Smooth muscle cell (in vitro differentiated cells): ENCODE measurements around the gene ATP8A2. TPM values are rescaled to one million over a fixed set of nuclear protein-coding genes. Genes with fewer than 3 reads are reported as not detected.
"Not testable (repeated sequence)": the region's sequence is repeated elsewhere in the genome, so short reads cannot be mapped to it uniquely, and the experiment has no call there.

Experiments
- DNase-seq: peaks from one replicate; lab custom pipeline; 2025; ENCODE audit not compliant: unreplicated experiment; lab: John Stamatoyannopoulos, UW
- H2AFZ ChIP-seq: fragments of 200-600 bp; sonication (generic); 2 replicates; pipeline ENCODE4 v1.6.0; 2016; ENCODE audit warnings: antibody characterized with exemption, low read depth, mild to moderate bottlenecking
- H3F3A ChIP-seq: fragments of 200-600 bp; sonication (generic); 2 replicates; pipeline ENCODE4 v1.6.0; 2017; ENCODE audit warnings: antibody characterized with exemption, low read depth
- H3K27ac ChIP-seq: fragments of 200-600 bp; sonication (generic); 2 replicates; pipeline ENCODE4 v1.5.1; 2016; ENCODE audit warnings: low read depth, mild to moderate bottlenecking
- H3K27me3 ChIP-seq: fragments of 200-600 bp; sonication (generic); 2 replicates; pipeline ENCODE4 v1.6.1; 2016; ENCODE audit warnings: low read depth, mild to moderate bottlenecking
- H3K36me3 ChIP-seq: fragments of 200-600 bp; sonication (generic); 2 replicates; pipeline ENCODE4 v1.5.1; 2016; ENCODE audit warnings: low read depth
- H3K4me1 ChIP-seq: fragments of 200-600 bp; sonication (generic); 2 replicates; pipeline ENCODE4 v1.5.1; 2016; ENCODE audit warnings: low read depth
- H3K4me2 ChIP-seq: fragments of 200-600 bp; sonication (generic); 2 replicates; pipeline ENCODE4 v1.6.0; 2016; ENCODE audit warnings: mild to moderate bottlenecking
- H3K4me3 ChIP-seq: fragments of 200-600 bp; sonication (generic); 2 replicates; pipeline ENCODE4 v1.5.1; 2016; ENCODE audit warnings: mild to moderate bottlenecking
- H3K79me2 ChIP-seq: fragments of 200-600 bp; sonication (generic); 2 replicates; pipeline ENCODE4 v1.6.0; 2016; ENCODE audit warnings: low read depth, mild to moderate bottlenecking
- H3K9ac ChIP-seq: fragments of 200-600 bp; sonication (generic); 2 replicates; pipeline ENCODE4 v1.6.0; 2016; ENCODE audit warnings: low read depth
- H3K9me3 ChIP-seq: fragments of 200-600 bp; sonication (generic); replicated peaks from 2 replicates; pipeline ENCODE4 v1.5.1; 2016; ENCODE audit warnings: low read depth
- H4K20me1 ChIP-seq: fragments of 200-600 bp; sonication (generic); 2 replicates; pipeline ENCODE4 v1.6.0; 2016; ENCODE audit warnings: low read depth
- WGBS: methylation state at CpG from one replicate; pipeline ENCODE4 v1.1.7; 2016; ENCODE audit warnings: low lambda C conversion rate; 5-methylcytosine and 5-hydroxymethylcytosine counted together
- polyA plus RNA-seq: library from polyadenylated mRNA; unstranded; fragments of >200 nt; fragmentation: Nextera tagmentation; extraction: Ambion mirVana; gene quantifications from 2 replicates; pipeline ENCODE4 v1.2.1, GENCODE V29; 2016
- total RNA-seq: library from RNA; depleted of rRNA; stranded (reverse); fragments of >200 nt; gene quantifications from 2 replicates; pipeline ENCODE4 v1.2.3, GENCODE V29; 2014
- TF ChIP-seq, protein P1 (sequence below): fragments of 200-600 bp; sonication (generic); IDR thresholded peaks from 2 replicates; pipeline ENCODE4 v1.5.1; 2017; ENCODE audit warnings: borderline replicate concordance, mild to moderate bottlenecking, antibody characterized with exemption; ENCODE audit not compliant: insufficient read depth, poor library complexity, severe bottlenecking

Gene ATP8A2
- total and polyA plus RNA-seq, 2 experiments from 2014 or later, result under 0.01 to 0.06 TPM

DNA sequence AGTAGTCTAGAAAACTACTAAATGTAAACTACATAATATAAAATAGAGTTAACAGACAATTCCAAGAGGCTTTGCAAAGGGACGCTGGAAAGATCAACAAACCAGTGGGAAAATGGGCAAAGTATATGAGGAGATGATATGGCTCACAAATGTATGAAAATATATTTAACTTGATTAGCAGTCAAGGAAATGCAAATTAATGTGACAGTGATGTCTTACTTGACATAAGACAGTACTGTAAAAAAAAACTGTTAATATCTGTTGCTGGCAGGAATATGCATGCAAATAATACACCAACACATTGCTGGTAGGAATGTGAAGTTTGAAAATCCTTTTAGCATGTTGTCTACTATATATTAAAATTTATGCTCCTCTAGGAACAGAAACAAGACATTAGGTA lies 136.1 kb downstream of the ATP8A2 start:
- no peaks in the 10 kb centered on the region for H3K4me1 ChIP-seq
- H3K27me3 ChIP-seq, result no peaks in the 10 kb centered on the region
- H3K79me2 ChIP-seq, result no peaks in the 10 kb centered on the region
- no peak overlapping the region for H3K27ac ChIP-seq
- no peaks in the 10 kb centered on the region for H4K20me1 ChIP-seq
- H3F3A ChIP-seq, result no peaks in the 10 kb centered on the region
- no peaks in the 10 kb centered on the region for H3K36me3 ChIP-seq
- TF ChIP-seq, protein P1, sequence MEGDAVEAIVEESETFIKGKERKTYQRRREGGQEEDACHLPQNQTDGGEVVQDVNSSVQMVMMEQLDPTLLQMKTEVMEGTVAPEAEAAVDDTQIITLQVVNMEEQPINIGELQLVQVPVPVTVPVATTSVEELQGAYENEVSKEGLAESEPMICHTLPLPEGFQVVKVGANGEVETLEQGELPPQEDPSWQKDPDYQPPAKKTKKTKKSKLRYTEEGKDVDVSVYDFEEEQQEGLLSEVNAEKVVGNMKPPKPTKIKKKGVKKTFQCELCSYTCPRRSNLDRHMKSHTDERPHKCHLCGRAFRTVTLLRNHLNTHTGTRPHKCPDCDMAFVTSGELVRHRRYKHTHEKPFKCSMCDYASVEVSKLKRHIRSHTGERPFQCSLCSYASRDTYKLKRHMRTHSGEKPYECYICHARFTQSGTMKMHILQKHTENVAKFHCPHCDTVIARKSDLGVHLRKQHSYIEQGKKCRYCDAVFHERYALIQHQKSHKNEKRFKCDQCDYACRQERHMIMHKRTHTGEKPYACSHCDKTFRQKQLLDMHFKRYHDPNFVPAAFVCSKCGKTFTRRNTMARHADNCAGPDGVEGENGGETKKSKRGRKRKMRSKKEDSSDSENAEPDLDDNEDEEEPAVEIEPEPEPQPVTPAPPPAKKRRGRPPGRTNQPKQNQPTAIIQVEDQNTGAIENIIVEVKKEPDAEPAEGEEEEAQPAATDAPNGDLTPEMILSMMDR, result no peak
- DNase-seq, result no peak
- H3K4me3 ChIP-seq, result no peak overlapping the region
- no peak overlapping the region for H2AFZ ChIP-seq
- H3K9me3 ChIP-seq, result no peaks in the 10 kb centered on the region
- no peak overlapping the region for H3K9ac ChIP-seq
- 91% methylated on average over 1 of the region's 1 CpG for WGBS
- H3K4me2 ChIP-seq, result no peak overlapping the region

DNA sequence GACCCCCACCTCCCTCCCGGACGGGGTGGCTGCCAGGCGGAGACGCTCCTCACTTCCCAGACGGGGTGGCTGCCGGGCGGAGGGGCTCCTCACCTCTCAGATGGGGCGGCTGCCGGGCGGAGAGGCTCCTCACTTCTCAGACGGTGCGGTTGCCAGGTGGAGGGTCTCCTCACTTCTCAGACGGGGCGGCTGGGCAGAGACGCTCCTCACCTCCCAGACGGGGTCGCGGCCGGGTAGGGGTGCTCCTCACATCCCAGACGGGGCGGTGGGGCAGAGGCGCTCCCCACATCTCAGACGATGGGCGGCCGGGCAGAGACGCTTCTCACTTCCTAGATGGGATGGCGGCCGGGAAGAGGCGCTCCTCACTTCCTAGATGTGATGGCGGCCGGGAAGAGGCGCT lies 141.3 kb downstream of the ATP8A2 start:
- H3K9me3 ChIP-seq, H3K4me1 ChIP-seq, H3K27me3 ChIP-seq, H3K4me3 ChIP-seq, H2AFZ ChIP-seq, H3F3A ChIP-seq, H3K27ac ChIP-seq, H3K9ac ChIP-seq, H4K20me1 ChIP-seq, H3K4me2 ChIP-seq, H3K36me3 ChIP-seq, H3K79me2 ChIP-seq, DNase-seq: not testable (repeated sequence)
- 89% methylated on average over 13 of the region's 32 CpGs for WGBS

DNA sequence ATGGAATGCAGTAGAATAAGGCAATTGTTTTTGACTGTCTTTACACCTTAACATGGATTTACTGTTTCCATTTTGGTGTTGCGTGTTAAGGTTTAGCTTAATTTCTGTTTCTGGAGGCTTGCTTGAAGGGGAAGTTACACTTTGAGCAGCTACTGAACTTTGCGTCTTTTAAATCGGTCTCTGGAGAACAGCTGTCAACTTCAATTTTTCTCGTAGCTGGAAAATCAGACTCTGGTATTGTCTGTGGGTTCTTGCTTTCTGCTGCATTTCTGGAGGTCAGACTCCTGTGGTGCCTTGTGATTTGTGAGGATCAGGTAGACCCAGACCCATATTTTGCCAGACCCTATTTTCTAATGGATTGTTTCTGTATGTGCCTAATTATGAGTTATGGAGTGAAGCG lies 146.7 kb downstream of the ATP8A2 start:
- H3K4me3 ChIP-seq, result no peak overlapping the region
- no peak for DNase-seq
- no peaks in the 10 kb centered on the region for H3K36me3 ChIP-seq
- no peaks in the 10 kb centered on the region for H3K27me3 ChIP-seq
- 95% methylated on average over 5 of the region's 5 CpGs for WGBS
- no peak overlapping the region for H3K9ac ChIP-seq
- no peaks in the 10 kb centered on the region for H3K4me1 ChIP-seq
- no peaks in the 10 kb centered on the region for H3K9me3 ChIP-seq
- H4K20me1 ChIP-seq, result no peaks in the 10 kb centered on the region
- H3K27ac ChIP-seq, result no peak overlapping the region
- TF ChIP-seq, protein P1, result no peak
- no peak overlapping the region for H2AFZ ChIP-seq
- H3K79me2 ChIP-seq, result no peaks in the 10 kb centered on the region
- H3K4me2 ChIP-seq, result no peak overlapping the region
- no peaks in the 10 kb centered on the region for H3F3A ChIP-seq

DNA sequence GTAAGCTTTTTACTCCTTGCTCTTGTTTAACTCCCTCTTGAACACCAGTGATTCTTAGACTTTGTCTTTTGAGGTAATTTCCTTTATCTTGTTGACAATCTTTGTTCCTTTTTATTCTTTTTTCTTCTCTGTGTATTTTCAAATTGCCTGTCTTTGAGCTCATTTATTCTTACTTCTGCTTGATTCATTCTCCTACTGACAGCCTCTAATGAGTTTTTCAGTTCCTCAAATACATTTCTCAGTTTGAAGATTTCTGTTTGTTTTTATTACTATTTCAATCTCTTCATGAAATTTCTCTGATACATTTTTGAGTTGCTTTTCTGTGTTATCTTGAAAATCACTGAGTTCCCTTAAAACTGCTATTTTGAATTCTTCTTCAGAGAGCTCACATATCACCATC lies 154.1 kb downstream of the ATP8A2 start:
- no peak overlapping the region for H3K9ac ChIP-seq
- H3F3A ChIP-seq, result no peaks in the 10 kb centered on the region
- H3K4me2 ChIP-seq, result no peak overlapping the region
- no peaks in the 10 kb centered on the region for H3K27me3 ChIP-seq
- H2AFZ ChIP-seq, result no peak overlapping the region
- H3K4me3 ChIP-seq, result no peak overlapping the region
- TF ChIP-seq, protein P1, result no peak
- no peak overlapping the region for H3K27ac ChIP-seq
- H3K9me3 ChIP-seq, result no peaks in the 10 kb centered on the region
- H4K20me1 ChIP-seq, result no peaks in the 10 kb centered on the region
- no peaks in the 10 kb centered on the region for H3K79me2 ChIP-seq
- H3K4me1 ChIP-seq, result no peaks in the 10 kb centered on the region
- no peaks in the 10 kb centered on the region for H3K36me3 ChIP-seq
- no peak for DNase-seq
